GM21528 (cell line): ENCODE measurements around the gene E2F8.

Experiments
- ATAC-seq: cut with Tn5 transposase; IDR thresholded peaks from one replicate; pipeline ENCODE4 v1.9.1; 2021; ENCODE audit warnings: mild to moderate bottlenecking, moderate library complexity; ENCODE audit not compliant: unreplicated experiment, low FRiP score

Gene E2F8

DNA sequence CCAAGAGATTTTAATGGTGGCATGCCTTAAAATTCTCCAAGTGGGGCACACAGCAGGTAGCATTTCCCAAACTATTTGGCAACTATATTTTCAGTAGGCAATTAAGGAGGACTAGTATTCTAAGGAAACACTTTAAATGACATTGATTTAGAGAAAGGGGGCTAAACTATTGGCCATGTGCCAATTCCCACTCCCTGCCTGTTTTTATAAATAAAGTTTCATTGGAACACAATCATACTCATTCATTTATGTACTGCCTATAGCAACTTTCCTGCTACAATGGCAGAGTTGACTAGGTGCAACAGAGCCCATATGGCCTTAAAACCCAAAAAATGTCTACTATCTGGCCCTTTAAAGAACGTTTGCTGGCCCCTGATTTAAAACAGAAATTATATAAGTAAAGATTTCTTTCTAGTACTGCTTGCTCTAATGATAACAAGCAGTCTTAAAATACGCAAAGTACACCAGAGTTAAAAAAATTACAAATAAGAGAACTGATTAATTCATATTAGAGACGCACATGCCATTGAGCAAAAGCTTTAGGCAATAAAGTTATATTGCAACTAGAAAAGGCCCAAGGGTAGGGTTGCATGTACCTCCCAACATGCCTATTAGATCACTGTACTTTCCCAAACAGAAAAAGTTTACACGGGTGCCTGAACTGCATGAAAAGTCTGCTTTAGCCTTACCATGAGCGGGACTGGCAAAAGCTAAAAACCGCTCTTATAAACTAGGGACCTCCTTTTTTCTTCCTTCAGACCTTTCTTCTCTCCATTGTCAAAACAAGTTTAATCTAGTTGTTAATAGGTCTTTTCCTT lies 14.2 kb downstream of the E2F8 start:
- ATAC-seq = no peak

DNA sequence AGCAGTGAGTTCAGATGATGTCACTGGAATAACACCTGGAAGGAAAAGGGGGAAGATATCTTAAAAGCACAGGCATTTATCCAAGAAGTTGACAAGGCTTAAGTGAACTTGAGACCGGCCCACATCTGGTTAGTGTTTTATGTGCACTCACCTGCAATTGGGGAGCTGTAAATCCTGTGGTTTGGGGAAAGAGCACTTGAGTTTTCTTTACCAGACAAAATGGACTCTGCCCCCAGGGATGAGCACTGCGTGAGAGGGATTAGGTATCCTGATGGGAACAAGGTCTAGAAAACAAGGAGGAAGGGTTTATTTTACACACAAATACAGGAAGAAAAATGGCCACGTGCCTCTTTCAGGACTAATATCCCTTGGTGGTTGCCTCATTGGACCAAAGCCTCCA lies 15.2 kb downstream of the E2F8 start:
- no peak for ATAC-seq

DNA sequence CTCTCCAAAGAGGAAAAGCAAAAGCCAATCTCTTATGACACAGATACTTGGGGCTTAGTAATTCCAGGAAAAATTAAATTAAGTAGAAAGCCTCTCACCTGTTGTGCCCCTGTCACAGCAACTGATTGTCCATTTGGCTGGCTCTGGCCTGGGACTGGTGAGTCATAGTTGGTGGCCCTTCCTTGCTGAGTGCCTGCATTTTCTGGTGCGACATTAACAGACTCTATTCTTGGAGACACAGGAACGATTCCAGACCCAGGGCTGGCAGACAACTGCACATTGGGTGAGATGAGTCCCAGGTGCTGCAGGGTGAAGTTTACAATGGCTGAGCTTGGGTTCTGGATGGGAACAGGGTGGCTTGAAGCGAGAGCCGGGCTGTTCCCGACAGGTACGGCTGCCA lies 15.6 kb downstream of the E2F8 start:
- no peak for ATAC-seq

DNA sequence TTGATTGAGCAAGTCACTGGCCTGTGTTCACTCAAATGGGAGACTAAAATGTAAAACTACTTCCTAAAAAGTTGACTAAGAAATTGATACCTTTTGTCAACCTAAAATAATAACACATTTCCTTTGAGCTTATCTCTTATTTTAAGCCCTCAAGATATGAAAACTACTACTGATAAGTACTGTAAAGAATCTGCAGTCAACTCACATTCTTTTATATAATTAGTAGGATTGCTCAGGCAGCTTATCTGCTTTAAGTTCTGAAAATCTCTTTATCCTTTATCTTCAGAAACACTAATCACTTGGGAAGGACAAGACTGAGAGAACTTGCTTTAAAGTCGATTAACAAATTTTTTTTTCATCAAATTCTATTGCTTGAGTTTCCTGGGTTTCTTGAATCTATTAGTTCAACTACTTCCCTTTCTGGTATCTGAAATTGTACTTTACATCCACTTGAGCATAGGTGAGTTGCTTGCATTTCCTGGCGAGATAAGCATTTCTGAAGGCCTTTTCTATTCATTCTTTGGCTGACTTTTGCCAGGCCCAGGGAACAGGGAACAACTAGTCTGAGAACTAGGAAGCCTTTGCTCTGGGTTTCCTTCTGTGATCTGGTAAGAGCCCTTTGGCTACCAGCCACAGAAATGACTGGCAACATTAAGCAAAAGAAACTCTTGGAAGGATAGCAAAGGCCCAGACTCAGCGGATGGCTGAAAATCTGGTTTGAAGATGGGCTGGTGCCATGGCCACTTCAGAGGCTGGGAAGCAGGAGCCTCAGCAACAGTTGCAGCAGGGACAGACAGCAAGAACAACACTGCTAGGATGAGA lies 19.6 kb downstream of the E2F8 start:
- no peak for ATAC-seq

DNA sequence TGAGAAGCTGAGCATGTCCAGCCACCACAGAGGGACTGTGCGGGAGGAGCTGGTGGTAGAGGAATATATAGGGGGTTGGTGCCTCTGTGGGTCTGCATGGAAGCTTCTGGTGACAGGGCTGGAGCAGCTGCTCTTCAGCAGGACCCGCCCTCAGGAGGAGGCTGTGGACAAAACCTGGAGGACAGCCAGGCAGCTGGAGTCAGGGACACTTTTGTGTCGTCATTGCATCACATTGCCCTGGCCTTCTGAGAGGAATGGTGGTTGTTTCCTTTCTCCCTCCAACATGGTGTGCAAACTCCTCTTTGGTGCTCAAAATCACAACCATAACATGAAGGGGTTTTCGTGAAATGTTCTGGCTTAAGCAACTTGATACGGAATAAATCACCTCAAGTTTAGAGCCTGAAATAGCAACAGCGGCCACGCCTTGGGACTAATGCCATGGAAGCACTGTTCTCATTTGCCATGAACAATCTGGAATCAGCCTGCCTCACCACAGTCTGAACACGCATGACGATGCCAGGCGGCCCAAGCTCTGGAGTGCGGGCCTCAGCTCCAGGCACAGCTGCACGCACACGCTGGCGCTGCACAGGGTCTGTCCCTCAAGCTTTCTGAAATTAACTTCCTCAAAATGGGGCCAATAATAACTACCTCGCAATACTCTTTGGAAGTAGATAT lies 21.8 kb downstream of the E2F8 start:
- ATAC-seq = no peak

DNA sequence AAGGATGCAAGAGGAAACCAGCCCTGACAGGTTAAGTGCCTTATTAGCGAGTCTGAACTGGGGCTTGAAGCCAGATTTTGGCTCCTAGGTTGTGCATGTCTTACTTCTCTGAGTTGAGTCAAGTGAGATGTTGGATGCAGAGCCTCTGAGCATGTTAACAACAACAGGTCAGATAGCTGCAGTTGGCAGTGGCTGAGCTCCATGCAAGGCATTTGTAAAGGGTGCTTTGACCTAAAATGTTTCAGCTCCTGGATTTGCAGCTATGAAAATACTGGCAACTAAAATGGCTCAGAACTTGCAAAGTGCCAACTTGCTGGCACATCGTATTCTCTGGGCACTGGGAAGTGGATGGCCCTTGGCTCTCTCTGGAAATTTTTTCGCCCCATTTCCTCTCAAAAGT lies 22.5 kb downstream of the E2F8 start:
- no peak for ATAC-seq

DNA sequence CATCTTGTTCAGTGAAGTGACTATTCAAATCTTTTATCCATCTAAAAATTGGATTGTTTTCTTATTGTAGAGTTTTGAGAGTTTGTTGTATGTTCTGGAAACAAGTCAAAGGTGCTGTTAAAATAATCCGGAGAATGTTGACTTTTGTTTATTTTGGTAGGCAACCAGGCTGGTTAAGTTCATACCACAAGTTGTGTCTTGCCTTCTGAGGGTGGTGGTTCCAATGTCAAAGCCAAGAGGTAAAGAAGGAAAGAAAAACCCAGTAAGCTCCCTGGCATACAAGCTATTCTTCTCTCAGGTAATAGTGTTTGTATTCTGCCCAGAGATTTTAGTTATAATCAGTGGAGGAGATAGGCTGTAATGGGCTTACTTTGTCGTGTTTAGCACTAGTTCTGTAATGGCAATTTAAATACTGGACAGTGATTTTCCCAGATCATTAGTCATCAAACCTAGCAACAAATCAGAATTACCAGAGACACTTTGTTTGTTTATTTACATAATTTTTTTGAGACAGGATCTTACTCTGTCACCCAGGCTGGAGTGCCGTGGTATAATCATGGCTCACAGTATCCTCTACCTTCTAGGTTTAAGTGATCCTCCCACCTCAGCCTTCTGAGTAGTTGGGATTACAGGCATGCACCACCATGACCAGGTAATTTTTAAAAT lies 23.9 kb downstream of the E2F8 start:
- no peak for ATAC-seq

DNA sequence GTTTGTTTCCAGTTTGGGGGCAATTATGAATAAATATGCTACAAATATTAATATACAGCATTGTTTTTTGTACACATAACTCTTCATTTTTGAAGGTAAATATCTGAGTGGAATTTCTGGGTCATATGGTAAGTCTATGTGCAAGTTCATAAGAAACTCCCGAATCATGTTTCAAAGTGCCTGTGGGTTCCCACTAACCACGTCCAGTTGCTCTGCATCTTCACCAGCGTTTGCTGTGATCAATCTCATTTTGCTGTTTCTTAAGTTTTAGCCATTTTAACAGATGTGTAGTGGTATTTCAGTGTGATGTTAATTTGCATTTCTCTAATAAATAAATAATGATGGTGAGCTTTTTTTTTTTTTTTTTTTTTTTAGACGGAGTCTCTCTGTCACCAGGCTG lies 24.7 kb downstream of the E2F8 start:
- no peak for ATAC-seq

DNA sequence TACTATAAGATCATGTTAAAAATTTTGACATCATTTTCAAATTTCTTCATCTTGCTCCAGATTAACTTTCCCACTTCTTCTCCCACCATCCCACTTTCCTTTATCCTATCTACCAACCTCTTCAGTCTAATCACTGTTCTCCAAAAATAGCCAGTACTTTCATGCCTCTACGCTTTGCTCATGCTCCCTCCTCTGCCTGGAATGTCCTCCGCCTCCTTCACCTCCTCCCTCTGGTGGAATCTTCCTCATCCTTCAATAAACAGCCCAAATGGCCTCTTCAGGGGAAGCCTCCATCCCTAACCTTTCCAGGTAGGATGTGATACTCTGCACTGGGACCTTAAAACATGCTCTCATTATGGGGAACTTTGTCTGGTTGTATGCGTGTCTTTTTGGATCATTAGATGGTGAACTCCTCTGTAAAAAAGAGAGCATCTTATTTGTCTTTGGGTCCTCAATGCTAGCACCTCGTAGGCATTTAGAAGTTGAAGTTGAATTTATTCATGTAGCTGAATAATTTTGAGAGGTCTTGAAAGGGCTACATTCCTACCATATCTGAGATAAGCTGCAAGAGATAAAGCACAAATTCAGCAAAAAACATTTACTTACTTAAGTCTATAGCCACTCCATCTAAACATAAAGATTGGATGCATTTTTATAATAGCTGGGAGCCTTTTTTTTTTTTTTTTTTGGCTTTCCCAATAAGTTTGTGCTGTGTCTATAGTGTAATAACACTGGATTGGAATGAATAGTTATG lies 31.0 kb downstream of the E2F8 start:
- ATAC-seq = no peak

DNA sequence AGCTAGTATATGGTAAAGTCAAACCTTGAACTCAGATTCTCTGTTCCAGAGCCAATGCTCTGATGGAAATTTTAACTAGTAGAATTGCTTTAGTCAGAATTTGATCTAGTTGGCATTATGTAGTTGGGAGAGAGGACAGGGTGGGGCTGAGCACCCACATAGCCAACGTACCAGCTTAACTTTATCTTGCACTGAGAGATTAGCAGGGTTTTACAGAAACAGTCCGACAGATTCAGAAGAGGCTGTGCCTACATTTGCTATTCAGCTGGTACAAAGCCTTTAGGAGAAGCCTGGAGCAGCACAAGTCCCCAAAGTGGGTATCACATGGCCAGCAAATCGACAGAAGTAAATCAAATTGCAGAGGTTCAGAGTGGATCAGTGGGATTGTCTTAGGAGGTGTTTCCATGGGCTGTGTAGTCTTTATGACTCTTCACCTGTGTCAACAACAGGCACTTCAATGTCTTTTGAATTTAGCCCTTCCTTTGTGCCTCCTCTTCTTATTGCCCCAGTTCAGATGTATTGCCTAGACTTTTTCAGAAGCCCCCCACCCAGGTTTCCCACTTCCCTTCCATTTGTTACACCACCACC lies 31.7 kb downstream of the E2F8 start:
- ATAC-seq = no peak

DNA sequence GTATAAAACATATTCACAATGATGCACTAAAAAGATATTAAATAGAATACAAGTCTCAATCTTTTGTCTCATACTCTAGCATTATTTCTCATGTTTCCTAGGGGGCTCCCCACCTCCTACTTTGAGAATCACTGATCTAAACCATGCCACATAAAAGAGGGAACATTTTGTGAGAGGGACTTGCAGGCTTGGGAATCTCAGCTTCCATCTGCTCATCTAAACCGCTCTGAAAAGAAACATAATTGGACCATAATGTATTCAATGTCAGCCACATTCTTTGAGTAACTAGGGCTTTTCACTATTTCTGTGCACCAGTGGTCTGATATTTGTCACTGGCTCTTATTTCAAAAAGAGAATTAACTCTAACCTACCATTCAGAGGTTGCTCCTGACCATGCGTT lies 32.6 kb downstream of the E2F8 start:
- ATAC-seq = no peak

DNA sequence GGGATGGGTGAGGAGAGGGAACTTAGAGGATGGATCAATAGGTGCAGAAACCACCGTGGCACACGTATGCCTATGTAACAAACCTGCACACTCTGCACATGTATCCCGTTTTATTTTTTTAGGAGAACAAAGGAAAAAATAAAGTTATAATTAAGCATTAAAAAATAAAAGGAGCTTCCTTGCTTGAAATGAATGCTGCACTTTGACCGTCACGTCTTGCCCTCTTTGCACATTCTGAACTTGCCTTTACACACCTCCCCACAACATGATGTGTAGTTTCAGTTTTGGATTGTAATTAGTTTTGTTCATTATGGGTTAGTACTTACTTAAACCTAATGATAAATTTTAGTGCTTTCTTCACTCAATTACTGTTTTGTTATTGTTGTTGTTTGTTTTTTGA lies 35.9 kb downstream of the E2F8 start:
- ATAC-seq = no peak

DNA sequence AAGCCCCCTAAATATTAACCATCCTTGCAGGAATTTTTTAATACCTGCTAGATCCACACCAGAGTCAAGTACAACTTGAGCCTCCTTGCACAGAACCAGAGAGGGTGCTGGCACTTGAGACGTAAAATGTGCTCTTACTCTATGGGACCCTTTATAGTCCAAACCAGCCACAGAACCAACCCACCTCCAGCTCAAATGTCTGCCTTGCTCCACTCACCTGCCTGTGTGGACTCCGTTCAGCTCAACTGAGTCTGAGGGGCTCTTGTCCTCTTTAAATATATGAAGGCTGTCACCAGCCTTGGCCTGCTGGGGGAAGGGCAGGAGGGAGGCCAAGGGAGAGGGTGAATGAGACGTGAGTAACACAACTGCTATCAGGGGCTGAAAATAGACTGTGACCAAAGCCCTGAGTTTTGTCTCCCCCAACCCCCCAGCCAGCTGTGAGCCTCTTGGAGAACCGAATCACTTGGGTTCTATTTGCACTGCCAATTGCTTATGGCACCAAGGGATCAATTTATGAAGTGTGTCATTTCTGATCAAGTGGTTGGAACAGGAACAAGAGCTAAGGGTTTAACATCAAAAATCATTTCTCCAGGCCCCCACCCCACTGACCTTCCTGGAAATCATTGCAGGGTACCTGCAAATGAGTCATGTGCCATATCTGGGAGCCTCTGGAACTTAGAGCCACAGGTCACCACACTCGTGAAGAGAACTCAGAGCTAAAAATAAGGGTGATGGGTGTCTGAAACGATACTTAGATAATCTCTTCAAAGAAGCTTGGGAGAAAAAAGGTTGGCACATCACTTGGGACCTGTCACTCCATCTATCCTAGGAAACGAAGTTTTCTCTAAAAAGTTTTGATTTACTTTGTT lies 38.8 kb downstream of the E2F8 start, which contains the start of gene CSRP3:
CSRP3 (minus strand) TSS at position 247 of the 869 bp plus-strand sequence. CDS start 9,535 bp downstream, outside the sequence.
- ATAC-seq = no peak

DNA sequence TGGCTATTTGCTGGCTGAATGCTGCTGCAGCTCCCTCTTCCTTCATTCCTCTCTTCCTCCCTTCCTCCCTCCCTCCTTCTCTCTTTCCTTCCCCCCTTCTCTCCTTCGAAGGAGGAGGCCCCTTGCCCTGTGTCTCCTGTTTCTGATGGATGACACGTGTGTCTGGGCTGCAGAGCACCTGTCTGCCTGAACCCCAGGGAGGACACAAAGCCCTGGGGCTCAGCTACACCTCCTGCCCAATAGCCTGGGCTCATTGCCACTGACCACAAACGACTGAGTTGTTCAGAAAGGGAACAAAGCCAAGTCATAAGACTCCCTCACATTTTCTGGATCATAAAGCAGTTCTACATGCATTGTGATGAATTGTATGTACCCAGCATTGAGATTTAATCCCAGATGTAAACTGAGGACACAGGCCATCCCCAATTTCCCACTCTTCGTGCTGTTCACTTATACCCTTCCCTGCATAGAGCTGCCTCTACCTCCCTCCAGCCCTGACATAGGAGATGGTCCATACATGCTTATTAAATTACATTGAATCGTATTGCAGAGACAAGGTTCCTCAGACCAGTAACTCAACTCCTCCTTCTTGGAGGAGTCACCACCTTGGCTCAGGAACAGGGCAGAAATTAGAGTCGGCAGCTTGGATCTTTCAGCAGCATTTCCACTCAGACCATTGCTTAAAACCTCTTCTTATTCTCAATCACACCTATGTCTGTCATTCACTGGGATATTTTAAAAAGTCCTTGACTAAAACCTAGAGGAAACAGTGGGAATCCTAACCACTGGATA lies 40.1 kb downstream of the E2F8 start:
- no peak for ATAC-seq

DNA sequence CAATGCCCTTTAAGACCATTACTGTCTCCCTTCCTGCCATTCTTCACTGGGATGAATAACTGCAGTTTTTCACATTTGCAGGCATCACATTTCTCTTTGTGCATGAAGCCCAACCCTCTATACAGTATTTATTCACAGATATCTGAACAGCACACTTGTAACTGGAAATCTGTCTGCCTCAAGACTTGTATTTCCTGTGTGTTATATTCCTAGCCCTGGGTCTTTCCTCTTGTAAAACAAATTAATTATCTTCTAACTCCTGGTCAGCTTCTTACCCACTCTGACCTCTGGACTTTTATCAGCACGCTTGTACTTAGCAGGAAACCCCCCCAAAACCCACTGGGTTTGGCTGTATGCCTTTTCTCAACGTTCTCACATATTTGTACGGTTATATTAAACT lies 41.0 kb downstream of the E2F8 start:
- no peak for ATAC-seq

DNA sequence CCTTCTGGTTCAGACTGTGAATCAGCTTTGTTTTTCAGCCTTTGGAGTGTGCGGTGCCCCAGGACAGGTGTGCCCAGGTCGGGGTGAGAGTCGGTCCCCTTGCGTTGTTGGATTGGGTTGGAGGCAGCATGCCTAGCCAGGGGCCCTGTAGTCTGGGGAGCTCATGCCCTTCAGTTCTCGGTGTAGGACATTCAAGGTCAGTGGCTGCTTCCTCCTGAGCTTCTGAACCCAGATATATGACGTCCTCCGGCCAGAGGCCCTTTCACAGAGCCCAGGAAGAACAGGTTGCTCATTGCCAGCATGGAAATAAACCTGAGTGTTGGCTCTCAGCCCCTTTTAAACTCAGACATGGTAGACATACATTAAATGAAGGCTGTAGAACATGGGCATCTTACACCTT lies 41.7 kb downstream of the E2F8 start:
- no peak for ATAC-seq

DNA sequence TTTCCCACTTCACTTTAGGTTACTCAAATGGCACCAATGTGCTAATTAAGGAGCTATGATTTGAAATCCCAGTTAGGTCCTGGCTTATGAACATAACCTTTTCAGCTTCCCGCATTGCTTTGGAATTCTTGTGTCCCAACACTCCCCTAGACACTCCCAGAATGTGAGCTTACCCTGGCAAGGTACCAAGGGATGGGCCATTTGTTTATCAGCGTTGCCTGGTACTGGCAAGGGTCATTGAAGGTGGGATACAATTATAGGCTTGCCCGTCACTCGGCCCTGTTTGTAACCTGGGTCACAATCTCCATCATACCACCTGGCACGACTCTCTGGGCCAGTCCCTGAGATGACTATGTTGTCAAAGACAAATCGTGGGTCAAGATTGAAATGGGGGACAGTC lies 44.3 kb downstream of the E2F8 start:
- ATAC-seq = no peak
